ENCODE data around the gene RPS2.

DNA sequence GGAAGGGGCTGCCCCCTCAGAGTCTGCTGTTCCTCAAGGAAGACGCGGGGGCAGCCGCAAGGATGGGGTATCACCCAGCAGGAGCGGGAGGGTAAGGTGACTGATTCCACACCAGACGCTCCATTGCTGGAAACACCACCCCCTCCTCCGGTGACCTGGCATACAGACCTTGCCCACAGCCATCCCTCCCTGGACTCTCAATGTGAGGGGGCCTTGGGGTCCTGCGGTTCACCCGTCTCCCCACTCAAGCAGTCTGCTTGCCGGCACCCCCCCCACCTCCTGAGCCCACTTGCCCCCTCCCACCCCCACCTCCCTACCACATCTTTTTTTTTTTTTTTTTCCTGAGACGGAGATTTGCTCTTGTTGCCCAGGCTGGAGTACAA lies 34.3 kb downstream of the RPS2 start:
- TF ChIP-seq CTCF (IDR thresholded peaks at IDR 0.05; ENCODE audit: low read depth, low read length) (no peak), EZH2phosphoT487 (IDR thresholded peaks at IDR 0.05; ENCODE audit: low read depth) (no peak)
